ENCODE results near the gene SIGLEC9. TPM values are rescaled to one million over a fixed set of nuclear protein-coding genes. Genes with fewer than 3 reads are reported as not detected.

SIGLEC9 gene
- total RNA-seq, 1 donor from 2014 or later: not detected

GRCh38 chr19:51161867-51162496 lies 37.3 kb downstream of the SIGLEC9 start:
- no peak for DNase-seq (ENCODE audit: extremely low spot score, unreplicated experiment)
- Mint-ChIP-seq H3K27me3 (peaks cover 24% of the 10 kb centered on the region), H3K9me3 (no peaks in the 10 kb centered on the region)

GRCh38 chr19:51163257-51163656 lies 38.6 kb downstream of the SIGLEC9 start:
- no peaks in the 10 kb centered on the region for H3K36me3 Mint-ChIP-seq
- DNase-seq (ENCODE audit: extremely low spot score, unreplicated experiment): no peak
- peaks cover 20% of the 10 kb centered on the region for H3K27me3 Mint-ChIP-seq
- no peaks in the 10 kb centered on the region for H3K4me1 Mint-ChIP-seq (ENCODE audit: unreplicated experiment)
- no peaks in the 10 kb centered on the region for H3K9me3 Mint-ChIP-seq
- no peak overlapping the region for H3K4me3 Mint-ChIP-seq
- no peak for TF ChIP-seq CTCF (conservative IDR thresholded peaks at IDR 0.05)
- no peak overlapping the region for H3K27ac Mint-ChIP-seq

More at GRCh38 chr19:51161867-51162496, 37.3 kb downstream of the SIGLEC9 start:
- no peak overlapping the region for H3K27ac Mint-ChIP-seq
- H3K36me3 Mint-ChIP-seq: no peaks in the 10 kb centered on the region
- TF ChIP-seq CTCF (conservative IDR thresholded peaks at IDR 0.05): no peak
- no peaks in the 10 kb centered on the region for H3K4me1 Mint-ChIP-seq (ENCODE audit: unreplicated experiment)
- H3K4me3 Mint-ChIP-seq: no peak overlapping the region

- no peak for DNase-seq (ENCODE audit: extremely low spot score, unreplicated experiment)
- Mint-ChIP-seq H3K9me3 (no peaks in the 10 kb centered on the region), H3K4me3 (no peak overlapping the region), H3K36me3 (no peaks in the 10 kb centered on the region), H3K27me3 (peaks cover 18% of the 10 kb centered on the region), H3K27ac (no peak overlapping the region), H3K4me1 (ENCODE audit: unreplicated experiment) (no peaks in the 10 kb centered on the region)
- TF ChIP-seq CTCF (conservative IDR thresholded peaks at IDR 0.05): no peak
These were observed 39.5 kb downstream of the SIGLEC9 start for GRCh38 chr19:51164215-51164614.

- Mint-ChIP-seq H3K36me3 (no peaks in the 10 kb centered on the region), H3K4me3 (no peak overlapping the region), H3K4me1 (ENCODE audit: unreplicated experiment) (no peaks in the 10 kb centered on the region), H3K9me3 (no peaks in the 10 kb centered on the region), H3K27ac (no peak overlapping the region), H3K27me3 (peaks cover 37% of the 10 kb centered on the region)
- TF ChIP-seq CTCF (conservative IDR thresholded peaks at IDR 0.05): no peak
- no peak for DNase-seq (ENCODE audit: extremely low spot score, unreplicated experiment)
These were observed 42.3 kb downstream of the SIGLEC9 start for GRCh38 chr19:51166846-51167490.

GRCh38 chr19:51168564-51169282 lies 44.0 kb downstream of the SIGLEC9 start:
- H3K27ac Mint-ChIP-seq: no peak overlapping the region

More at GRCh38 chr19:51168564-51169282, 44.0 kb downstream of the SIGLEC9 start:
- no peak for DNase-seq (ENCODE audit: extremely low spot score, unreplicated experiment)
- Mint-ChIP-seq H3K4me3 (no peak overlapping the region), H3K9me3 (no peaks in the 10 kb centered on the region), H3K36me3 (no peaks in the 10 kb centered on the region), H3K4me1 (ENCODE audit: unreplicated experiment) (no peaks in the 10 kb centered on the region), H3K27me3 (peaks cover 37% of the 10 kb centered on the region)
- no peak for TF ChIP-seq CTCF (conservative IDR thresholded peaks at IDR 0.05)

Measured in type B pancreatic cell (in vitro differentiated cells).